Measurements from ENCODE around the gene MACROH2A2. TPM values are rescaled to one million over a fixed set of nuclear protein-coding genes. Genes with fewer than 3 reads are reported as not detected.
"Not testable (repeated sequence)": the region's sequence is repeated elsewhere in the genome, so short reads cannot be mapped to it uniquely, and the experiment has no call there.

The MACROH2A2 gene
- total and polyA plus RNA-seq, 2 of the 8 experiments (the other 6 are each of a cell fraction or from before 2014, with no cell fraction given) = 7.9 to 9.3 TPM

DNA sequence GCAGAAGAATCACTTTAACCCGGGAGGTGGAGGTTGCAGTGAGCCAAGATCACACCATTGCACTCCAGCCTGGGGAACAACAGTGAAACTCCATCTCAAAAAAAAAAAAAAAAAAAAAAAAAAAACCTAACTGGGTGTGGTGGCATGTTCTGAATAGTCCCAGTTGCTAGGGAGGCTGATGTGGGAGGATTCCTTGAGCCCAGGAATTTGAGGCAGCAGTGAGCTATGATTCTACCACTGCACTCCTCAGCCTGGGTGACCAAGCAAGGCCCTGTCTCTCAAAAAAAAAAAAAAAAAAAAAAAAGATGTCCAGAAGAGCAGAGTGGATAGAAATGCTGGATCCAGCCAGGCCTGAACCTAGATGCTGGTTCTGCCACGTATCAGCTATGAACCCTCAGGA is 28.1 kb downstream of the MACROH2A2 start:
- H2BK5ac ChIP-seq (ENCODE audit: low read depth, low read length); H3K9me3 ChIP-seq (ENCODE audit: insufficient read depth in 2 of 2, low read depth in 1 of 2, low read length in 1 of 2); H2AK5ac ChIP-seq (ENCODE audit: low read depth, low read length); DNase-seq (ENCODE audit: low read depth in 1 of 2, low spot score in 2 of 2); H3K36me3 ChIP-seq (ENCODE audit: control insufficient read depth in 2 of 4, insufficient read depth in 4 of 4, low read length in 3 of 4); H3K27me3 ChIP-seq (replicated peaks in 1 of 4; ENCODE audit: control insufficient read depth in 3 of 4, extremely low read depth in 1 of 4, insufficient read depth in 3 of 4, low read length in 3 of 4); H3K27ac ChIP-seq (ENCODE audit: low read depth, low read length); H4K5ac ChIP-seq (ENCODE audit: insufficient read length, low read depth, low read length); FAIRE-seq; H2BK120ac ChIP-seq (replicated peaks; ENCODE audit: low read depth, low read length); H2BK15ac ChIP-seq (ENCODE audit: low read length); H3K18ac ChIP-seq (ENCODE audit: extremely low read depth, low read length); H3K79me1 ChIP-seq (ENCODE audit: low read depth, low read length); H3K9ac ChIP-seq (replicated peaks in 1 of 4; ENCODE audit: extremely low read depth in 1 of 4, low read depth in 3 of 4, low read length in 3 of 4); H3K79me2 ChIP-seq (ENCODE audit: control insufficient read depth in 1 of 2, insufficient read depth in 2 of 2, low read length in 2 of 2); H2BK20ac ChIP-seq (ENCODE audit: low read length); H3K4me2 ChIP-seq (ENCODE audit: insufficient read depth in 1 of 2, low read depth in 2 of 2, low read length in 2 of 2); H4K8ac ChIP-seq (ENCODE audit: extremely low read depth, insufficient read depth, low read length); H2AFZ ChIP-seq (ENCODE audit: low read length); H3K4me1 ChIP-seq (replicated peaks in 1 of 4; ENCODE audit: control insufficient read depth in 3 of 4, insufficient read depth in 4 of 4, low read length in 3 of 4); H4K20me1 ChIP-seq (replicated peaks in 1 of 2; ENCODE audit: control insufficient read depth in 1 of 2, insufficient read depth in 2 of 2, low read length in 2 of 2); H3K23ac ChIP-seq (ENCODE audit: insufficient read length); H3K56ac ChIP-seq (replicated peaks; ENCODE audit: insufficient read length, low read depth, low read length); H3K4me3 ChIP-seq (ENCODE audit: extremely low read depth in 1 of 4, insufficient read depth in 2 of 4, low read depth in 3 of 4, low read length in 4 of 4); H2BK12ac ChIP-seq (ENCODE audit: low read depth, low read length); H3K14ac ChIP-seq (ENCODE audit: insufficient read length); H3K4ac ChIP-seq (replicated peaks; ENCODE audit: insufficient read length, low read depth, low read length); H4K91ac ChIP-seq (replicated peaks; ENCODE audit: insufficient read length, low read length); H3K23me2 ChIP-seq (ENCODE audit: low read depth, low read length): not testable (repeated sequence)
- ChIA-PET CTCF (ENCODE audit: partially characterized antibody) (interaction anchor here (1.3 to 1.5 kb wide), 2 partner anchors 122 to 204 kb away, joined by 3 to 4 read pairs; no protein-coding TSS in a partner anchor), POLR2A (ENCODE audit: partially characterized antibody) (interaction anchor here (1.1 kb wide), 1 partner anchor 13 kb away, joined by 4 read pairs; no protein-coding TSS in a partner anchor)
- WGBS, 2 experiments (ENCODE audit: extremely low coverage in 1 of 2, insufficient coverage in 1 of 2, insufficient read length in 1 of 2, insufficient replicate concordance in 2 of 2, low coverage in 1 of 2, low lambda C conversion rate in 2 of 2, missing lambda C conversion rate in 1 of 2) = 93% methylated on average over 2 of the region's 2 CpGs; no CpG with 5 or more reads in 1 of the 2 experiments
